HepG2 (cell line): ENCODE data around the gene BIRC7. TPM values are rescaled to one million over a fixed set of nuclear protein-coding genes. Genes with fewer than 3 reads are reported as not detected.
A peak's percentile ranks its signal among the peaks of the same experiment; 100 is the strongest.

ENCODE experiments used
- ATF7 ChIP-seq, 2 experiments: fragments of 450-650 bp in 1 of 2; sonication (generic) in 1 of 2; formaldehyde crosslinking in 1 of 2; IDR thresholded peaks; 2 replicates each; pipeline versions ENCODE4 v1.4.0 to v1.6.1; 2016 to 2020; ENCODE audit warnings: antibody characterized with exemption in 1 of 2, mild to moderate bottlenecking in 1 of 2, missing genetic modification reagents in 1 of 2
- BRCA1 ChIP-seq: sonication (generic); formaldehyde crosslinking; IDR thresholded peaks from 2 replicates; pipeline ENCODE4 v1.4.0; 2020; ENCODE audit warnings: missing genetic modification reagents
- CAMTA2 ChIP-seq: sonication (generic); formaldehyde crosslinking; IDR thresholded peaks from 2 replicates; pipeline ENCODE4 v1.4.0; 2020; ENCODE audit warnings: mild to moderate bottlenecking, missing genetic modification reagents, borderline replicate concordance
- MAFF ChIP-seq: IDR thresholded peaks from 2 replicates; pipeline ENCODE4 v1.6.1; 2011; ENCODE audit warnings: low read depth, low read length, improper control_type of control experiment
- MTF2 ChIP-seq: sonication (generic); formaldehyde crosslinking; IDR thresholded peaks from 2 replicates; pipeline ENCODE4 v1.5.0; 2020; ENCODE audit warnings: missing genetic modification reagents, borderline replicate concordance
- PHF21A ChIP-seq: sonication (generic); formaldehyde crosslinking; IDR thresholded peaks from 2 replicates; pipeline ENCODE4 v1.5.0; 2020; ENCODE audit warnings: mild to moderate bottlenecking, missing genetic modification reagents
- PITX1 ChIP-seq: sonication (generic); formaldehyde crosslinking; IDR thresholded peaks from 2 replicates; pipeline ENCODE4 v1.5.1; 2020; ENCODE audit warnings: mild to moderate bottlenecking, missing genetic modification reagents
- RORA ChIP-seq: sonication (generic); formaldehyde crosslinking; IDR thresholded peaks from 2 replicates; pipeline ENCODE4 v1.5.0; 2020; ENCODE audit warnings: mild to moderate bottlenecking, missing genetic modification reagents, moderate library complexity
- SMAD3 ChIP-seq: sonication (generic); formaldehyde crosslinking; IDR thresholded peaks from 2 replicates; pipeline ENCODE4 v1.4.0; 2020; ENCODE audit warnings: missing genetic modification reagents
- XRCC5 ChIP-seq: fragments of 200-400 bp; formaldehyde crosslinking; optimal IDR thresholded peaks from 2 replicates; pipeline ENCODE3; 2017; ENCODE audit warnings: mild to moderate bottlenecking, low read length
- ZBTB7A ChIP-seq: sonication (generic); formaldehyde crosslinking; IDR thresholded peaks from 2 replicates; pipeline ENCODE4 v1.8.0; 2022; ENCODE audit warnings: mild to moderate bottlenecking, missing genetic modification reagents
- ZNF138 ChIP-seq: sonication (generic); formaldehyde crosslinking; IDR thresholded peaks from 2 replicates; pipeline ENCODE4 v1.5.0; 2020; ENCODE audit warnings: mild to moderate bottlenecking, low read depth, missing genetic modification reagents
- ZNF180 ChIP-seq: sonication (generic); formaldehyde crosslinking; IDR thresholded peaks from 2 replicates; pipeline ENCODE4 v1.4.0; 2020; ENCODE audit warnings: low read depth, missing genetic modification reagents, borderline replicate concordance
- ZNF251 ChIP-seq: sonication (generic); formaldehyde crosslinking; IDR thresholded peaks from 2 replicates; pipeline ENCODE4 v1.9.0; 2021; ENCODE audit warnings: mild to moderate bottlenecking, missing genetic modification reagents
- ZNF335 ChIP-seq: sonication (generic); formaldehyde crosslinking; IDR thresholded peaks from 2 replicates; pipeline ENCODE4 v1.4.0; 2020; ENCODE audit warnings: missing genetic modification reagents
- ZSCAN29 ChIP-seq: sonication (generic); formaldehyde crosslinking; conservative IDR thresholded peaks from 2 replicates; pipeline ENCODE4 v1.4.0; 2020; ENCODE audit warnings: mild to moderate bottlenecking, missing genetic modification reagents
- polyA plus RNA-seq, 8 experiments: library from polyadenylated mRNA; depleted of rRNA in 3 of 8; stranded (reverse) in 7 of 8; unstranded in 1 of 8; fragments of >200 nt; fragmentation: Illumina TruSeq in 4 of 8; extraction: Trizol in 4 of 8; gene quantifications; 2 replicates each; pipeline versions ENCODE4 v1.2.1 to v1.2.3, GENCODE V29; 2011 to 2016; ENCODE audit warnings: low read depth in 4 of 8, missing spikeins in 1 of 8, mixed read lengths in 1 of 8; ENCODE audit not compliant: insufficient read depth in 1 of 8
- total RNA-seq, 5 experiments: library from RNA; depleted of rRNA; stranded (reverse); fragments of >200 nt; fragmentation: Illumina TruSeq; extraction: Trizol; gene quantifications; 2 replicates each; pipeline ENCODE4 v1.2.3, GENCODE V29; 2016; ENCODE audit warnings: low read depth in 1 of 5
- TF ChIP-seq, protein P1 (sequence below): sonication (generic); formaldehyde crosslinking; IDR thresholded peaks from 2 replicates; pipeline ENCODE4 v1.4.0; 2020; ENCODE audit warnings: mild to moderate bottlenecking, missing genetic modification reagents
- TF ChIP-seq, protein P2 (sequence below): sonication (generic); formaldehyde crosslinking; IDR thresholded peaks from 2 replicates; pipeline ENCODE4 v1.5.0; 2020; ENCODE audit warnings: missing genetic modification reagents
- TF ChIP-seq, protein P3 (sequence below): sonication (generic); formaldehyde crosslinking; IDR thresholded peaks from 2 replicates; pipeline ENCODE4 v1.5.0; 2020; ENCODE audit warnings: mild to moderate bottlenecking, missing genetic modification reagents
- TF ChIP-seq, protein P4 (sequence below): sonication (generic); formaldehyde crosslinking; IDR thresholded peaks from 2 replicates; pipeline ENCODE4 v1.9.0; 2021; ENCODE audit warnings: missing genetic modification reagents, mild to moderate bottlenecking, borderline replicate concordance
- TF ChIP-seq, protein P5 (sequence below): sonication (generic); formaldehyde crosslinking; IDR thresholded peaks from 2 replicates; pipeline ENCODE4 v1.4.0; 2020; ENCODE audit warnings: mild to moderate bottlenecking, missing genetic modification reagents
- TF ChIP-seq, protein P6 (sequence below): sonication (generic); formaldehyde crosslinking; IDR thresholded peaks from 2 replicates; pipeline ENCODE4 v1.4.0; 2020; ENCODE audit warnings: missing genetic modification reagents

Gene BIRC7
- total and polyA plus RNA-seq, 2 of the 13 experiments (the other 11 are each of a cell fraction or from before 2014, with no cell fraction given): 0.27 to 5.1 TPM

DNA sequence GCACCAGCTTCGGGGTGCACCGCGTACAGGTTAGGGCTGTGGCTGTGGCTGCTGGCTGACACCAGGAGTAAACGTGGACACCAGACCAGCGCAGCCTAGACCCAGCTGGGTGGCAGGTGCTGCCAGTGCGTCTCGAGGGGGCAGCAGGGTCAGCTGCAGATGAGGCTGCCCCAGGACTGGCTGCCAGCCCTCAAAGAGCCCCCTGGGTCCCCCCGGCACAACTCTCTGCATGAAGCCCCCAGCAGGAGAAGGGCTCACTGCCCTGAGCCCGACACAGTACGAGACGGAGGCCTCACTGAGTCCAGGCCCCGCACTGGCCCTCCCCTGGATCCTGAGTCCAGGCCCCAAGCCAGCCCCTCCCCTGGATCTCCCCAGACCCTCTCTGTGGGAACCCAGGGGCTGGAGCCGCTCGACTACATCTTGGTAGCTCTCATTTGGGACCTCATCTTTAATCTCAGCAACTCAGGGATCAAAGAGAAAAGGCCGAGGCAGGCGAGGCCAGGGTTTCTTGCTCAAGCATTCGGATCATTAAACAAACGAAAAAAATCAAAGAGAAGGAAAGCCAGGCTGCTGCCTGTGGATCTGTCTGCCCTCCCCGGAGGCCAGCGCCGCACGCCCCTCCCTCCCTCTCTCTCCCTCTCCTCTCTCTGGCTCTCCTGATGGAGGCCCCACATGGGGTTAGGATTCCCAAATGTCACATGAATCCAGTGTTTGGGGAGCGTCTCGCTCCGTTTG, 25.5 kb downstream of the BIRC7 start (continued):
- TF ChIP-seq, protein P1, sequence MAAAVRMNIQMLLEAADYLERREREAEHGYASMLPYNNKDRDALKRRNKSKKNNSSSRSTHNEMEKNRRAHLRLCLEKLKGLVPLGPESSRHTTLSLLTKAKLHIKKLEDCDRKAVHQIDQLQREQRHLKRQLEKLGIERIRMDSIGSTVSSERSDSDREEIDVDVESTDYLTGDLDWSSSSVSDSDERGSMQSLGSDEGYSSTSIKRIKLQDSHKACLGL (CRISPR knock-in tag): no peak; the same call in 1 of the 2 replicates
- TF ChIP-seq PHF21A (CRISPR knock-in tag) (peak; percentile 71), ZSCAN29 (peak; percentile 91; the same call in 1 of the 2 replicates), ZNF251 (CRISPR knock-in tag) (0 out of 2 replicates have a peak, but pooled peaks have one; percentile 12), CAMTA2 (CRISPR knock-in tag) (0 out of 2 replicates have a peak, but pooled peaks have one; percentile 60), ATF7 (IDR thresholded peaks at IDR 0.05) (no peak), ATF7 (CRISPR knock-in tag; IDR thresholded peaks at IDR 0.05) (no peak), SMAD3 (CRISPR knock-in tag) (no peak), XRCC5 (peak; percentile 43), ZBTB7A (CRISPR knock-in tag) (0 out of 2 replicates have a peak, but pooled peaks have one; percentile 39), ZNF335 (no peak), ZNF138 (CRISPR knock-in tag) (no peak), PITX1 (peak; percentile 50; the same call in 1 of the 2 replicates), RORA (CRISPR knock-in tag) (no peak), MTF2 (CRISPR knock-in tag) (peak; percentile 77; the same call in 1 of the 2 replicates), BRCA1 (no peak), ZNF180 (no peak), MAFF (no peak)
- TF ChIP-seq, protein P2, sequence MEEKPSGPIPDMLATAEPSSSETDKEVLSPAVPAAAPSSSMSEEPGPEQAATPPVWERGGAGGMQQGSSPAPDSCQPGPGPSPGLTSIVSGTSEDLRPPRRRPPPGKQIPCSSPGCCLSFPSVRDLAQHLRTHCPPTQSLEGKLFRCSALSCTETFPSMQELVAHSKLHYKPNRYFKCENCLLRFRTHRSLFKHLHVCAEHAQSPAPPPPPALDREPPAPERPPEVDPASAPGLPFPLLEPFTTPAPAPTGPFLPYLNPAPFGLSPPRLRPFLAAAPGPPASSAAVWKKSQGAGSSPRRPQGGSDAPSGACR (CRISPR knock-in tag): 0 out of 2 replicates have a peak, but pooled peaks have one; percentile 31
- TF ChIP-seq, protein P3, sequence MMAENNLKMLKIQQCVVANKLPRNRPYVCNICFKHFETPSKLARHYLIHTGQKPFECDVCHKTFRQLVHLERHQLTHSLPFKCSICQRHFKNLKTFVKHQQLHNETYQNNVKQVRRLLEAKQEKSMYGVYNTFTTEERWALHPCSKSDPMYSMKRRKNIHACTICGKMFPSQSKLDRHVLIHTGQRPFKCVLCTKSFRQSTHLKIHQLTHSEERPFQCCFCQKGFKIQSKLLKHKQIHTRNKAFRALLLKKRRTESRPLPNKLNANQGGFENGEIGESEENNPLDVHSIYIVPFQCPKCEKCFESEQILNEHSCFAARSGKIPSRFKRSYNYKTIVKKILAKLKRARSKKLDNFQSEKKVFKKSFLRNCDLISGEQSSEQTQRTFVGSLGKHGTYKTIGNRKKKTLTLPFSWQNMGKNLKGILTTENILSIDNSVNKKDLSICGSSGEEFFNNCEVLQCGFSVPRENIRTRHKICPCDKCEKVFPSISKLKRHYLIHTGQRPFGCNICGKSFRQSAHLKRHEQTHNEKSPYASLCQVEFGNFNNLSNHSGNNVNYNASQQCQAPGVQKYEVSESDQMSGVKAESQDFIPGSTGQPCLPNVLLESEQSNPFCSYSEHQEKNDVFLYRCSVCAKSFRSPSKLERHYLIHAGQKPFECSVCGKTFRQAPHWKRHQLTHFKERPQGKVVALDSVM (CRISPR knock-in tag): peak; percentile 66; the same call in 1 of the 2 replicates
- TF ChIP-seq, protein P4, sequence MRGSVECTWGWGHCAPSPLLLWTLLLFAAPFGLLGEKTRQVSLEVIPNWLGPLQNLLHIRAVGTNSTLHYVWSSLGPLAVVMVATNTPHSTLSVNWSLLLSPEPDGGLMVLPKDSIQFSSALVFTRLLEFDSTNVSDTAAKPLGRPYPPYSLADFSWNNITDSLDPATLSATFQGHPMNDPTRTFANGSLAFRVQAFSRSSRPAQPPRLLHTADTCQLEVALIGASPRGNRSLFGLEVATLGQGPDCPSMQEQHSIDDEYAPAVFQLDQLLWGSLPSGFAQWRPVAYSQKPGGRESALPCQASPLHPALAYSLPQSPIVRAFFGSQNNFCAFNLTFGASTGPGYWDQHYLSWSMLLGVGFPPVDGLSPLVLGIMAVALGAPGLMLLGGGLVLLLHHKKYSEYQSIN: no peak
- TF ChIP-seq, protein P5, sequence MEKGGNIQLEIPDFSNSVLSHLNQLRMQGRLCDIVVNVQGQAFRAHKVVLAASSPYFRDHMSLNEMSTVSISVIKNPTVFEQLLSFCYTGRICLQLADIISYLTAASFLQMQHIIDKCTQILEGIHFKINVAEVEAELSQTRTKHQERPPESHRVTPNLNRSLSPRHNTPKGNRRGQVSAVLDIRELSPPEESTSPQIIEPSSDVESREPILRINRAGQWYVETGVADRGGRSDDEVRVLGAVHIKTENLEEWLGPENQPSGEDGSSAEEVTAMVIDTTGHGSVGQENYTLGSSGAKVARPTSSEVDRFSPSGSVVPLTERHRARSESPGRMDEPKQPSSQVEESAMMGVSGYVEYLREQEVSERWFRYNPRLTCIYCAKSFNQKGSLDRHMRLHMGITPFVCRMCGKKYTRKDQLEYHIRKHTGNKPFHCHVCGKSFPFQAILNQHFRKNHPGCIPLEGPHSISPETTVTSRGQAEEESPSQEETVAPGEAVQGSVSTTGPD (CRISPR knock-in tag): 0 out of 2 replicates have a peak, but pooled peaks have one; percentile 48
- TF ChIP-seq, protein P6, sequence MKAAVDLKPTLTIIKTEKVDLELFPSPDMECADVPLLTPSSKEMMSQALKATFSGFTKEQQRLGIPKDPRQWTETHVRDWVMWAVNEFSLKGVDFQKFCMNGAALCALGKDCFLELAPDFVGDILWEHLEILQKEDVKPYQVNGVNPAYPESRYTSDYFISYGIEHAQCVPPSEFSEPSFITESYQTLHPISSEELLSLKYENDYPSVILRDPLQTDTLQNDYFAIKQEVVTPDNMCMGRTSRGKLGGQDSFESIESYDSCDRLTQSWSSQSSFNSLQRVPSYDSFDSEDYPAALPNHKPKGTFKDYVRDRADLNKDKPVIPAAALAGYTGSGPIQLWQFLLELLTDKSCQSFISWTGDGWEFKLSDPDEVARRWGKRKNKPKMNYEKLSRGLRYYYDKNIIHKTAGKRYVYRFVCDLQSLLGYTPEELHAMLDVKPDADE: no peak
